ENCODE measurements around the gene DHX9. TPM values are rescaled to one million over a fixed set of nuclear protein-coding genes. Genes with fewer than 3 reads are reported as not detected.

DHX9 gene
- total RNA-seq, 1 experiment from 2014 or later, result 263 TPM

GRCh38 chr1:182885591-182885990, 46.4 kb downstream of the DHX9 start:
- no TSS peak for BruUV-seq (replicated peaks)
- Mint-ChIP-seq H3K4me3 (ENCODE audit: low read depth, unreplicated experiment) (no peak overlapping the region), H3K27me3 (ENCODE audit: unreplicated experiment) (no peaks in the 10 kb centered on the region), H3K4me1 (ENCODE audit: low read depth, unreplicated experiment) (no peaks in the 10 kb centered on the region), H3K36me3 (ENCODE audit: insufficient read depth, unreplicated experiment) (peaks cover 90% of the 10 kb centered on the region), H3K27ac (ENCODE audit: unreplicated experiment) (peak overlapping the region; percentile 3), H3K9me3 (ENCODE audit: low read depth, unreplicated experiment) (no peaks in the 10 kb centered on the region)
- no peak for DNase-seq
- intact Hi-C loops (cut with micrococcal nuclease; ENCODE audit: unreplicated experiment), result loop anchor here (5.0 kb wide), 1 partner anchor 252 kb away; no protein-coding TSS in a partner anchor
- TF ChIP-seq, protein P1, sequence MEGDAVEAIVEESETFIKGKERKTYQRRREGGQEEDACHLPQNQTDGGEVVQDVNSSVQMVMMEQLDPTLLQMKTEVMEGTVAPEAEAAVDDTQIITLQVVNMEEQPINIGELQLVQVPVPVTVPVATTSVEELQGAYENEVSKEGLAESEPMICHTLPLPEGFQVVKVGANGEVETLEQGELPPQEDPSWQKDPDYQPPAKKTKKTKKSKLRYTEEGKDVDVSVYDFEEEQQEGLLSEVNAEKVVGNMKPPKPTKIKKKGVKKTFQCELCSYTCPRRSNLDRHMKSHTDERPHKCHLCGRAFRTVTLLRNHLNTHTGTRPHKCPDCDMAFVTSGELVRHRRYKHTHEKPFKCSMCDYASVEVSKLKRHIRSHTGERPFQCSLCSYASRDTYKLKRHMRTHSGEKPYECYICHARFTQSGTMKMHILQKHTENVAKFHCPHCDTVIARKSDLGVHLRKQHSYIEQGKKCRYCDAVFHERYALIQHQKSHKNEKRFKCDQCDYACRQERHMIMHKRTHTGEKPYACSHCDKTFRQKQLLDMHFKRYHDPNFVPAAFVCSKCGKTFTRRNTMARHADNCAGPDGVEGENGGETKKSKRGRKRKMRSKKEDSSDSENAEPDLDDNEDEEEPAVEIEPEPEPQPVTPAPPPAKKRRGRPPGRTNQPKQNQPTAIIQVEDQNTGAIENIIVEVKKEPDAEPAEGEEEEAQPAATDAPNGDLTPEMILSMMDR (IDR thresholded peaks at IDR 0.05; ENCODE audit: unreplicated experiment), result no peak
- CTCF ChIA-PET, result no interaction called here

GRCh38 chr1:182886985-182887384, 47.8 kb downstream of the DHX9 start:
- Mint-ChIP-seq H3K36me3 (ENCODE audit: insufficient read depth, unreplicated experiment) (peaks cover 76% of the 10 kb centered on the region), H3K27me3 (ENCODE audit: unreplicated experiment) (no peaks in the 10 kb centered on the region), H3K4me1 (ENCODE audit: low read depth, unreplicated experiment) (no peaks in the 10 kb centered on the region), H3K4me3 (ENCODE audit: low read depth, unreplicated experiment) (no peak overlapping the region), H3K27ac (ENCODE audit: unreplicated experiment) (no peak overlapping the region), H3K9me3 (ENCODE audit: low read depth, unreplicated experiment) (no peaks in the 10 kb centered on the region)
- no TSS peak for BruUV-seq (replicated peaks)
- DNase-seq, result no peak
- TF ChIP-seq, protein P1 (IDR thresholded peaks at IDR 0.05; ENCODE audit: unreplicated experiment), result no peak
- CTCF ChIA-PET, result no interaction called here
- intact Hi-C loops (cut with micrococcal nuclease; ENCODE audit: unreplicated experiment), result loop anchor here (5.0 kb wide), 1 partner anchor 250 kb away; no protein-coding TSS in a partner anchor

DNA sequence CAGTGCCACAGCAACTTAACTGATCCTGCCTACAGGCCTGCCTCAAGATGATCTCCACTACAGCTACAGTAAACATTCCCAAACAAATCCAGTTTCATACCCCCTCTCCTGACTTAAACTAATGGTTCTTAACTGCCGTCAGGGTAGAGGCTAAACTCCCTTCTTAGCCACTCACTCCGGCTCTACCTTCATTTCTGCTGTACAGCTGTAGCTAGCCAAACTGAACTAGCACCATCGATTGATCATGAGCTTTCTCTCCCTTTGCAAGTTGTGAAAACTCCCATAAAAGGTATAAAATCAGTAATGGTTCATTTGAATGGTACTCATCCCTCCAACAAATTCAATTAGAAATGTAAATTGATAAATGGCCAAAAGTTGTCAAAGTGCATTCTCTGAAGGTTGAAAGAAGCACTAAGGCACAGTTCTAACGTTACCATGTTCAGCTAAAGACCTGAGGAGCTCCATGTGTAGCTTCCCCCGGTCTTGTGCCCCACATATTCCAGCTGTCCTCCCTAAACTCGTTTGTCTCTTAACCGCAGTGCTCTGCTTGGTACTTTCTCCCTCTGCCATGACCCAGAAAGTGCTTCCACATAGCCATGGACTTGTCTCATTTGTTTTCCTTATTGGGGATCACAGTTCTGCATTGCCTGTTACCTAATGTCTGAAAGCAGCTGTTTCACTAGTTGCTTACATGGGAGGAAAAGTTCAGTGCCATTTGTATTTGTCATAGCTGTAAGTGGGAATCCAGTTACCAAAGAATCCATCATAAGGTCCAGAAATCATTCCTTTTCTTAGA, 49.8 kb downstream of the DHX9 start:
- peak overlapping the region; percentile 38 for H3K27ac Mint-ChIP-seq (ENCODE audit: unreplicated experiment)
- intact Hi-C loops (cut with micrococcal nuclease; ENCODE audit: unreplicated experiment), result loop anchor here (5.0 kb wide), 1 partner anchor 248 kb away; no protein-coding TSS in a partner anchor
- H3K36me3 Mint-ChIP-seq (ENCODE audit: insufficient read depth, unreplicated experiment), result peaks cover 58% of the 10 kb centered on the region
- BruUV-seq (replicated peaks), result no TSS peak
- no peaks in the 10 kb centered on the region for H3K9me3 Mint-ChIP-seq (ENCODE audit: low read depth, unreplicated experiment)
- H3K27me3 Mint-ChIP-seq (ENCODE audit: unreplicated experiment), result no peaks in the 10 kb centered on the region
- H3K4me1 Mint-ChIP-seq (ENCODE audit: low read depth, unreplicated experiment), result peaks cover 8% of the 10 kb centered on the region
- TF ChIP-seq, protein P1 (IDR thresholded peaks at IDR 0.05; ENCODE audit: unreplicated experiment), result no peak
- DNase-seq, result no peak
- CTCF ChIA-PET, result interaction anchor here (0.6 to 1.6 kb wide), 3 partner anchors 11 to 446 kb away, joined by 3 to 4 read pairs (median 4); no protein-coding TSS in a partner anchor
- no peak overlapping the region for H3K4me3 Mint-ChIP-seq (ENCODE audit: low read depth, unreplicated experiment)

- CTCF ChIA-PET, result no interaction called here
- TF ChIP-seq, protein P1 (IDR thresholded peaks at IDR 0.05; ENCODE audit: unreplicated experiment), result no peak
- intact Hi-C loops (cut with micrococcal nuclease; ENCODE audit: unreplicated experiment), result loop anchor here (5.0 kb wide), 1 partner anchor 247 kb away; no protein-coding TSS in a partner anchor
- H3K27me3 Mint-ChIP-seq (ENCODE audit: unreplicated experiment), result no peaks in the 10 kb centered on the region
- no TSS peak for BruUV-seq (replicated peaks)
- H3K4me1 Mint-ChIP-seq (ENCODE audit: low read depth, unreplicated experiment), result peaks cover 10% of the 10 kb centered on the region
- peaks cover 6% of the 10 kb centered on the region for H3K9me3 Mint-ChIP-seq (ENCODE audit: low read depth, unreplicated experiment)
- H3K27ac Mint-ChIP-seq (ENCODE audit: unreplicated experiment), result no peak overlapping the region
- H3K4me3 Mint-ChIP-seq (ENCODE audit: low read depth, unreplicated experiment), result no peak overlapping the region
- DNase-seq, result no peak
- H3K36me3 Mint-ChIP-seq (ENCODE audit: insufficient read depth, unreplicated experiment), result peaks cover 48% of the 10 kb centered on the region
These were observed 50.9 kb downstream of the DHX9 start for GRCh38 chr1:182889997-182890396.
